Keratinocyte (primary cell): ENCODE results near the gene LCE1C. TPM values are rescaled to one million over a fixed set of nuclear protein-coding genes. Genes with fewer than 3 reads are reported as not detected.
A peak's percentile ranks its signal among the peaks of the same experiment; 100 is the strongest.

ENCODE experiments used
- DNase-seq: peaks from one replicate; pipeline ENCODE4 v3.0.0-alpha.2; 2011; ENCODE audit warnings: low read depth, missing footprints, low spot score
- FAIRE-seq: peaks from 2 replicates; lab custom pipeline; 2011; peaks lifted over from hg19 to GRCh38; lab: Jason Lieb, UNC
- H2AFZ ChIP-seq: 2 replicates; pipeline ENCODE4 v1.6.0; 2012; ENCODE audit warnings: low read length, control low read depth, inconsistent platforms; ENCODE audit not compliant: control insufficient read depth
- H3K27ac ChIP-seq: 2 replicates; pipeline ENCODE4 v1.5.1; 2011; ENCODE audit warnings: low read length; ENCODE audit not compliant: control insufficient read depth, insufficient read depth
- H3K27me3 ChIP-seq: 3 replicates; pipeline ENCODE4 v1.6.0; 2011; ENCODE audit warnings: low read length; ENCODE audit not compliant: control insufficient read depth, insufficient read depth; ENCODE audit errors: extremely low read depth
- H3K36me3 ChIP-seq, 2 experiments: 2 replicates in 1 of 2; 3 replicates in 1 of 2; pipeline ENCODE4 v1.5.1; 2011; ENCODE audit warnings: low read length in 2 of 2, mild to moderate bottlenecking in 1 of 2; ENCODE audit not compliant: control insufficient read depth in 2 of 2, insufficient read depth in 2 of 2; ENCODE audit errors: extremely low read depth in 1 of 2
- H3K4me1 ChIP-seq: 3 replicates; pipeline ENCODE4 v1.5.1; 2011; ENCODE audit warnings: low read length; ENCODE audit not compliant: control insufficient read depth, insufficient read depth; ENCODE audit errors: extremely low read depth
- H3K4me2 ChIP-seq: 3 replicates; pipeline ENCODE4 v1.6.0; 2011; ENCODE audit warnings: low read depth, low read length; ENCODE audit not compliant: control insufficient read depth, insufficient read depth; ENCODE audit errors: extremely low read depth
- H3K4me3 ChIP-seq, 3 experiments: fragments of 200-600 bp in 1 of 3; sonication (generic) in 1 of 3; 2 replicates in 2 of 3; 3 replicates in 1 of 3; pipeline ENCODE4 v1.5.1; 2011 to 2016; ENCODE audit warnings: low read length in 3 of 3, mild to moderate bottlenecking in 3 of 3, control low read depth in 2 of 3, inconsistent platforms in 1 of 3, low read depth in 1 of 3, mixed read lengths in 1 of 3, mixed run types in 1 of 3, moderate library complexity in 1 of 3; ENCODE audit not compliant: control insufficient read depth in 2 of 3, insufficient read depth in 2 of 3; ENCODE audit errors: extremely low read depth in 1 of 3
- H3K79me2 ChIP-seq: 2 replicates; pipeline ENCODE4 v1.6.0; 2012; ENCODE audit warnings: low read length; ENCODE audit not compliant: control insufficient read depth, insufficient read depth
- H3K9ac ChIP-seq: 3 replicates; pipeline ENCODE4 v1.6.0; 2011; ENCODE audit warnings: low read length; ENCODE audit not compliant: control insufficient read depth, insufficient read depth; ENCODE audit errors: extremely low read depth
- H3K9me1 ChIP-seq: 3 replicates; pipeline ENCODE4 v1.6.0; 2011; ENCODE audit warnings: low read length; ENCODE audit not compliant: control insufficient read depth, insufficient read depth; ENCODE audit errors: extremely low read depth
- H3K9me3 ChIP-seq: 2 replicates; pipeline ENCODE4 v1.5.1; 2012; ENCODE audit warnings: low read depth, low read length; ENCODE audit not compliant: control insufficient read depth
- H4K20me1 ChIP-seq: 3 replicates; pipeline ENCODE4 v1.6.0; 2011; ENCODE audit warnings: low read length; ENCODE audit not compliant: control insufficient read depth, insufficient read depth; ENCODE audit errors: extremely low read depth
- CTCF ChIP-seq, 3 experiments: IDR thresholded peaks in 1 of 3; conservative IDR thresholded peaks in 1 of 3; optimal IDR thresholded peaks in 1 of 3; 2 replicates in 2 of 3; 3 replicates in 1 of 3; pipeline versions ENCODE3 to v1.5.1; 2011; ENCODE audit warnings: low read length in 3 of 3, mild to moderate bottlenecking in 3 of 3, moderate library complexity in 2 of 3, control low read depth in 1 of 3, inconsistent platforms in 1 of 3; ENCODE audit not compliant: insufficient read depth in 2 of 3; ENCODE audit errors: extremely low read depth in 1 of 3
- EZH2 ChIP-seq: IDR thresholded peaks from one replicate; pipeline ENCODE4 v1.6.1; 2012; ENCODE audit warnings: inconsistent platforms, mild to moderate bottlenecking, low read length, moderate library complexity
- dilution Hi-C: fragments of 300-500 bp; cut with MboI; formaldehyde crosslinking; loops from one replicate; pipeline ENCODE4 v1.7.0; 2020; ENCODE audit warnings: low sequenced_read_pairs; ENCODE audit not compliant: extremely low pct_ligation_motif_present
- polyA plus RNA-seq, 5 experiments: library from polyadenylated mRNA; depleted of rRNA in 3 of 5; stranded (reverse) in 3 of 5; stranded (forward) in 1 of 5; unstranded in 1 of 5; fragments of >200 nt; gene quantifications; 1 replicate in 1 of 5; 2 replicates in 3 of 5; 3 replicates in 1 of 5; pipeline versions ENCODE4 v1.2.1 to v1.2.3, GENCODE V29; 2011 to 2012; ENCODE audit warnings: missing spikeins in 2 of 5, low read depth in 1 of 5, low replicate concordance in 1 of 5

The LCE1C gene
- polyA plus RNA-seq, 1 donor (not counting 4 experiments of a cell fraction or from before 2014, with no cell fraction given): 1.8 TPM

DNA sequence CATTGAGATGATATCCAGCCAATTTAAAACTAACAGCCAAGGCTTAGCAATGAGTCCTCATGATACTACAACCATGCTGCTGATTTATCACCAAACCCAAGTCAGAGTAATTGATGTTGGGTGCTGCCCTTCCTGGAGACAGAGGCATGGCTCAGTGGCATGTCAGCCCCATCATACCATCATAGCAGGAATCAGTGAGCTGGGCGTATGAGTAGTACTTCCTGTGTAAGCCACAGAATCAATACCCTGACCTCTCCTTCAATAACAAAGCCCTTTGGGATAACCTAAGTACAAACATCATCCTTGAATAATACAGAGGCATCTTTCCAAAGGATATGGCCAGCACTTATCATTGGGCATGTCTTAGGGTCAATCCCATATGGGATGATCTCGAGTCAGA, 23.4 kb downstream of the LCE1C start:
- Histone ChIP-seq H3K9ac (no peak overlapping the region), H4K20me1 (no peaks in the 10 kb centered on the region), H3K36me3 (no peaks in the 10 kb centered on the region), H3K27ac (no peak overlapping the region), H3K9me1 (no peaks in the 10 kb centered on the region), H3K4me1 (peaks cover 15% of the 10 kb centered on the region), H3K79me2 (no peaks in the 10 kb centered on the region), H3K4me3 (no peak overlapping the region), H3K4me2 (no peak overlapping the region), H3K9me3 (no peaks in the 10 kb centered on the region), H3K27me3 (no peaks in the 10 kb centered on the region), H2AFZ (no peak overlapping the region)
- FAIRE-seq (peak; percentile 83), DNase-seq (no peak)
- dilution Hi-C loops: no loop called here
- TF ChIP-seq CTCF (optimal IDR thresholded peaks at IDR 0.05 in 1 of 3, IDR thresholded peaks at IDR 0.05 in 1 of 3, conservative IDR thresholded peaks at IDR 0.05 in 1 of 3; ENCODE audit: extremely low read depth in 1 of 3, insufficient read depth in 2 of 3, low read length in 3 of 3) (no peak), EZH2 (no peak)

GRCh38 chr1:152777510-152778137, 28.8 kb downstream of the LCE1C start:
- Histone ChIP-seq H3K79me2 (no peaks in the 10 kb centered on the region), H3K36me3 (no peaks in the 10 kb centered on the region), H3K4me2 (no peak overlapping the region), H3K27me3 (no peaks in the 10 kb centered on the region), H3K9me3 (no peaks in the 10 kb centered on the region), H2AFZ (no peak overlapping the region), H4K20me1 (no peaks in the 10 kb centered on the region), H3K9me1 (no peaks in the 10 kb centered on the region), H3K9ac (no peak overlapping the region), H3K4me1 (peaks cover 4% of the 10 kb centered on the region), H3K4me3 (no peak overlapping the region), H3K27ac (no peak overlapping the region)
- dilution Hi-C loops: no loop called here
- FAIRE-seq (peak; percentile 57), DNase-seq (no peak)
- peak; percentile 52 to 77 (median 52) for TF ChIP-seq CTCF (optimal IDR thresholded peaks at IDR 0.05 in 1 of 3, IDR thresholded peaks at IDR 0.05 in 1 of 3, conservative IDR thresholded peaks at IDR 0.05 in 1 of 3; ENCODE audit: extremely low read depth in 1 of 3, insufficient read depth in 2 of 3, low read length in 3 of 3)
- no peak for TF ChIP-seq EZH2
